WTC11 (cell line): ENCODE data around the gene IL17F. TPM values are rescaled to one million over a fixed set of nuclear protein-coding genes. Genes with fewer than 3 reads are reported as not detected.

Experiments
- ATAC-seq: fragments of 200-7000 bp; cut with Tn5 transposase; 2 replicates; pipeline ENCODE4 v1.10.0; 2021; ENCODE audit warnings: mild to moderate bottlenecking, moderate library complexity
- CTCF ChIA-PET: fragments of 300-600 bp; sonication (Branson Sonifier 250); formaldehyde crosslinking; loops from one replicate; lab custom pipeline; 2021; ENCODE audit warnings: antibody characterized with exemption; lab: Charles Lee
- POLR2A ChIA-PET: fragments of 350-600 bp; sonication (Branson Sonifier 250); formaldehyde crosslinking; loops from one replicate; lab custom pipeline; 2021; ENCODE audit warnings: antibody characterized with exemption; lab: Charles Lee
- DNase-seq: peaks from one replicate; pipeline ENCODE4 v3.0.0; 2021; ENCODE audit warnings: low spot score
- H3K27ac Mint-ChIP-seq: 2 replicates; pipeline ENCODE4 v1.8.0; 2021; ENCODE audit warnings: mixed read lengths
- H3K27me3 Mint-ChIP-seq: 2 replicates; pipeline ENCODE4 v1.8.0; 2021; ENCODE audit warnings: low read depth, mild to moderate bottlenecking, moderate library complexity, mixed read lengths
- H3K36me3 Mint-ChIP-seq: 2 replicates; pipeline ENCODE4 v1.8.0; 2021; ENCODE audit warnings: mixed read lengths
- H3K4me1 Mint-ChIP-seq: 2 replicates; pipeline ENCODE4 v1.8.0; 2022; ENCODE audit warnings: mixed read lengths
- H3K4me3 Mint-ChIP-seq: 2 replicates; pipeline ENCODE4 v1.8.0; 2021; ENCODE audit warnings: mild to moderate bottlenecking, moderate library complexity, mixed read lengths
- H3K9me3 Mint-ChIP-seq: 2 replicates; pipeline ENCODE4 v1.8.0; 2021; ENCODE audit warnings: mixed read lengths
- ATF1 ChIP-seq: sonication (generic); formaldehyde crosslinking; IDR thresholded peaks from 2 replicates; pipeline ENCODE4 v1.8.1; 2023; ENCODE audit warnings: mild to moderate bottlenecking, moderate library complexity, missing genetic modification reagents
- CBFB ChIP-seq: sonication (generic); formaldehyde crosslinking; IDR thresholded peaks from 2 replicates; pipeline ENCODE4 v1.8.1; 2022; ENCODE audit warnings: mild to moderate bottlenecking, low read depth, missing genetic modification reagents
- CREM ChIP-seq: sonication (generic); formaldehyde crosslinking; IDR thresholded peaks from 2 replicates; pipeline ENCODE4 v1.8.1; 2022; ENCODE audit warnings: mild to moderate bottlenecking, missing genetic modification reagents, moderate library complexity
- ELF4 ChIP-seq: sonication (generic); formaldehyde crosslinking; IDR thresholded peaks from 2 replicates; pipeline ENCODE4 v1.8.1; 2022; ENCODE audit warnings: low read depth, mild to moderate bottlenecking, moderate library complexity, missing genetic modification reagents
- EMX1 ChIP-seq: fragments of 250-450 bp; sonication (Bioruptor Pico); IDR thresholded peaks from 2 replicates; pipeline ENCODE4 v1.8.0; 2021; ENCODE audit warnings: mild to moderate bottlenecking
- GABPB1 ChIP-seq: sonication (generic); formaldehyde crosslinking; IDR thresholded peaks from 2 replicates; pipeline ENCODE4 v1.8.1; 2023; ENCODE audit warnings: mild to moderate bottlenecking, missing genetic modification reagents
- JAZF1 ChIP-seq: fragments of 250-450 bp; sonication (Bioruptor Pico); IDR thresholded peaks from 2 replicates; pipeline ENCODE4 v1.9.0; 2021; ENCODE audit warnings: moderate library complexity, mild to moderate bottlenecking, inconsistent platforms
- JUN ChIP-seq: sonication (generic); formaldehyde crosslinking; IDR thresholded peaks from 2 replicates; pipeline ENCODE4 v1.8.0; 2023; ENCODE audit warnings: mild to moderate bottlenecking, missing genetic modification reagents
- MYBL2 ChIP-seq: sonication (generic); formaldehyde crosslinking; IDR thresholded peaks from 2 replicates; pipeline ENCODE4 v1.8.1; 2023; ENCODE audit warnings: mild to moderate bottlenecking, moderate library complexity, missing genetic modification reagents
- NFATC4 ChIP-seq: fragments of 250-450 bp; sonication (Bioruptor Pico); IDR thresholded peaks from 2 replicates; pipeline ENCODE4 v1.9.0; 2021; ENCODE audit warnings: mild to moderate bottlenecking
- NR2C2 ChIP-seq: sonication (generic); formaldehyde crosslinking; IDR thresholded peaks from 2 replicates; pipeline ENCODE4 v1.8.0; 2022; ENCODE audit warnings: mild to moderate bottlenecking, missing genetic modification reagents
- PRRX2 ChIP-seq: fragments of 250-450 bp; sonication (Bioruptor Pico); IDR thresholded peaks from 2 replicates; pipeline ENCODE4 v1.8.0; 2021; ENCODE audit warnings: mild to moderate bottlenecking
- RORB ChIP-seq: fragments of 250-450 bp; sonication (Bioruptor Pico); IDR thresholded peaks from 2 replicates; pipeline ENCODE4 v1.9.0; 2021; ENCODE audit warnings: mild to moderate bottlenecking
- SP1 ChIP-seq: sonication (generic); formaldehyde crosslinking; conservative IDR thresholded peaks from 2 replicates; pipeline ENCODE4 v1.8.1; 2022; ENCODE audit warnings: missing genetic modification reagents
- ZNF138 ChIP-seq: sonication (generic); formaldehyde crosslinking; conservative IDR thresholded peaks from 2 replicates; pipeline ENCODE4 v1.8.1; 2022; ENCODE audit warnings: mild to moderate bottlenecking, moderate library complexity, missing genetic modification reagents
- ZNF317 ChIP-seq: sonication (generic); formaldehyde crosslinking; IDR thresholded peaks from 2 replicates; pipeline ENCODE4 v1.8.1; 2023; ENCODE audit warnings: low read depth, mild to moderate bottlenecking, moderate library complexity, missing genetic modification reagents, borderline replicate concordance
- total RNA-seq: library from RNA; stranded (reverse); gene quantifications from 3 replicates; pipeline ENCODE4 v1.2.3, GENCODE V29; 2021
- TF ChIP-seq, protein P1 (sequence below): fragments of 200-600 bp; IDR thresholded peaks from 2 replicates; pipeline ENCODE4 v1.8.0; 2022; ENCODE audit warnings: antibody characterized with exemption
- TF ChIP-seq, protein P2 (sequence below): sonication (generic); formaldehyde crosslinking; IDR thresholded peaks from 2 replicates; pipeline ENCODE4 v1.8.1; 2023; ENCODE audit warnings: mild to moderate bottlenecking, missing genetic modification reagents
- TF ChIP-seq, protein P3 (sequence below): sonication (generic); formaldehyde crosslinking; IDR thresholded peaks from 2 replicates; pipeline ENCODE4 v1.8.1; 2023; ENCODE audit warnings: mild to moderate bottlenecking, missing genetic modification reagents, borderline replicate concordance
- TF ChIP-seq, protein P4 (sequence below): sonication (generic); formaldehyde crosslinking; IDR thresholded peaks from 2 replicates; pipeline ENCODE4 v1.8.1; 2023; ENCODE audit warnings: mild to moderate bottlenecking, missing genetic modification reagents, moderate library complexity

The IL17F gene
- total RNA-seq, 1 experiment from 2014 or later, result not detected

DNA sequence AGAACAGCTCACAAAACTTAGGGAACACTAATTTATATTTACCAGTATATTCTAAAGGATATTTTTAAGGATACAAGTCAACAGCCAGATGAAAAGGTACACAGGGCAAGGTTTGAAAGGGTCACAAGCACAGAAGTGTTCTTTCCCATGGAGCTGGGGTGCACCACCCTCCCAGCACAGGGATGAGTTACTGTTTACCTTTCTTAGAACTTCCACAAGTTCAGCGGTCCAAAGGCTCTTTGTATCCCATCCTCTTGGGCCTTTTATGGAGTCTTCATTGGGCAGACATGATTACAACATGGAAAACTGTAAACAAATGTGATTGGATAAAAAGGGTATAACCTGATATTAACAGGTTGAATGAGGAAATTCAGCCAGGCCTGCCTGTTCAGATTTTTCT, 1.1 kb upstream of the IL17F start (continued):
- TF ChIP-seq GABPB1 (no peak), CBFB (CRISPR knock-in tag) (no peak), CREM (no peak), ZNF138 (no peak), NR2C2 (CRISPR knock-in tag) (no peak), JAZF1 (CRISPR knock-in tag) (no peak)
- TF ChIP-seq, protein P1, sequence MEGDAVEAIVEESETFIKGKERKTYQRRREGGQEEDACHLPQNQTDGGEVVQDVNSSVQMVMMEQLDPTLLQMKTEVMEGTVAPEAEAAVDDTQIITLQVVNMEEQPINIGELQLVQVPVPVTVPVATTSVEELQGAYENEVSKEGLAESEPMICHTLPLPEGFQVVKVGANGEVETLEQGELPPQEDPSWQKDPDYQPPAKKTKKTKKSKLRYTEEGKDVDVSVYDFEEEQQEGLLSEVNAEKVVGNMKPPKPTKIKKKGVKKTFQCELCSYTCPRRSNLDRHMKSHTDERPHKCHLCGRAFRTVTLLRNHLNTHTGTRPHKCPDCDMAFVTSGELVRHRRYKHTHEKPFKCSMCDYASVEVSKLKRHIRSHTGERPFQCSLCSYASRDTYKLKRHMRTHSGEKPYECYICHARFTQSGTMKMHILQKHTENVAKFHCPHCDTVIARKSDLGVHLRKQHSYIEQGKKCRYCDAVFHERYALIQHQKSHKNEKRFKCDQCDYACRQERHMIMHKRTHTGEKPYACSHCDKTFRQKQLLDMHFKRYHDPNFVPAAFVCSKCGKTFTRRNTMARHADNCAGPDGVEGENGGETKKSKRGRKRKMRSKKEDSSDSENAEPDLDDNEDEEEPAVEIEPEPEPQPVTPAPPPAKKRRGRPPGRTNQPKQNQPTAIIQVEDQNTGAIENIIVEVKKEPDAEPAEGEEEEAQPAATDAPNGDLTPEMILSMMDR, result no peak

DNA sequence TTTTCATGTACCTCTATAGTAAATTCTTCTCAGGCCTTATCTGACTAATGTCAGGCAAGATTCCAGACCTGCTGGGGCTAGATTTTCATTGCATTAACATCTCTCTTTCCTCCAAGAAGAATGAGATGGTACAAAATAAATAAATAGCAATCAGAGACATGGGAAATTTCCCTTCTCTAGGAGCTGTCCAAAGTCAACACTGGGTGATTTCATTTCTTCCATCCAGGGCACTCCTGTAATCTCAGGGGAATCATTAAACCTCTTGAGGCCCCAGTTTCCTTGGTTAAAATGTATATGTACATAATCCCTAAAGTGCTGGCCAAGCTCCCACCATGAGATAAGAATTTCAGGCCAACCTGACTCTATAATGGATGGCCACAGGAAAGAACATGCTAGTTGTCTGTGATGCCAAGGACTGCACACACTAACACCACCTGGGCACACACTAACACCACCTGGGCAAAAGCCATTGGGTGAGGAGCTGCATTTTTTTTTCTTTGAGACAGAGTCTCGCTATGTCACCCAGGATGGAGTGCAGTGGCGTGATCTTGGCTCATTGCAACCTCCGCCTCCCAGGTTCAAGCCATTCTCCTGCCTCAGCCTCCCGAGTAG, 912 bp downstream of the IL17F start:
- ATAC-seq (no peak), DNase-seq (no peak)
- H3K9me3 Mint-ChIP-seq, result no peaks in the 10 kb centered on the region
- CTCF ChIA-PET, result interaction anchor here (1.9 kb wide), 1 partner anchor 9 kb away, joined by 4 read pairs; no protein-coding TSS in a partner anchor
- TF ChIP-seq ATF1 (CRISPR knock-in tag) (no peak), NFATC4 (CRISPR knock-in tag) (no peak), PRRX2 (no peak), EMX1 (CRISPR knock-in tag) (no peak), ELF4 (CRISPR knock-in tag) (no peak), ZNF317 (CRISPR knock-in tag) (no peak)
- TF ChIP-seq, protein P2, sequence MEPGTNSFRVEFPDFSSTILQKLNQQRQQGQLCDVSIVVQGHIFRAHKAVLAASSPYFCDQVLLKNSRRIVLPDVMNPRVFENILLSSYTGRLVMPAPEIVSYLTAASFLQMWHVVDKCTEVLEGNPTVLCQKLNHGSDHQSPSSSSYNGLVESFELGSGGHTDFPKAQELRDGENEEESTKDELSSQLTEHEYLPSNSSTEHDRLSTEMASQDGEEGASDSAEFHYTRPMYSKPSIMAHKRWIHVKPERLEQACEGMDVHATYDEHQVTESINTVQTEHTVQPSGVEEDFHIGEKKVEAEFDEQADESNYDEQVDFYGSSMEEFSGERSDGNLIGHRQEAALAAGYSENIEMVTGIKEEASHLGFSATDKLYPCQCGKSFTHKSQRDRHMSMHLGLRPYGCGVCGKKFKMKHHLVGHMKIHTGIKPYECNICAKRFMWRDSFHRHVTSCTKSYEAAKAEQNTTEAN (CRISPR knock-in tag), result no peak
- TF ChIP-seq, protein P3, sequence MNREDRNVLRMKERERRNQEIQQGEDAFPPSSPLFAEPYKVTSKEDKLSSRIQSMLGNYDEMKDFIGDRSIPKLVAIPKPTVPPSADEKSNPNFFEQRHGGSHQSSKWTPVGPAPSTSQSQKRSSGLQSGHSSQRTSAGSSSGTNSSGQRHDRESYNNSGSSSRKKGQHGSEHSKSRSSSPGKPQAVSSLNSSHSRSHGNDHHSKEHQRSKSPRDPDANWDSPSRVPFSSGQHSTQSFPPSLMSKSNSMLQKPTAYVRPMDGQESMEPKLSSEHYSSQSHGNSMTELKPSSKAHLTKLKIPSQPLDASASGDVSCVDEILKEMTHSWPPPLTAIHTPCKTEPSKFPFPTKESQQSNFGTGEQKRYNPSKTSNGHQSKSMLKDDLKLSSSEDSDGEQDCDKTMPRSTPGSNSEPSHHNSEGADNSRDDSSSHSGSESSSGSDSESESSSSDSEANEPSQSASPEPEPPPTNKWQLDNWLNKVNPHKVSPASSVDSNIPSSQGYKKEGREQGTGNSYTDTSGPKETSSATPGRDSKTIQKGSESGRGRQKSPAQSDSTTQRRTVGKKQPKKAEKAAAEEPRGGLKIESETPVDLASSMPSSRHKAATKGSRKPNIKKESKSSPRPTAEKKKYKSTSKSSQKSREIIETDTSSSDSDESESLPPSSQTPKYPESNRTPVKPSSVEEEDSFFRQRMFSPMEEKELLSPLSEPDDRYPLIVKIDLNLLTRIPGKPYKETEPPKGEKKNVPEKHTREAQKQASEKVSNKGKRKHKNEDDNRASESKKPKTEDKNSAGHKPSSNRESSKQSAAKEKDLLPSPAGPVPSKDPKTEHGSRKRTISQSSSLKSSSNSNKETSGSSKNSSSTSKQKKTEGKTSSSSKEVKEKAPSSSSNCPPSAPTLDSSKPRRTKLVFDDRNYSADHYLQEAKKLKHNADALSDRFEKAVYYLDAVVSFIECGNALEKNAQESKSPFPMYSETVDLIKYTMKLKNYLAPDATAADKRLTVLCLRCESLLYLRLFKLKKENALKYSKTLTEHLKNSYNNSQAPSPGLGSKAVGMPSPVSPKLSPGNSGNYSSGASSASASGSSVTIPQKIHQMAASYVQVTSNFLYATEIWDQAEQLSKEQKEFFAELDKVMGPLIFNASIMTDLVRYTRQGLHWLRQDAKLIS (CRISPR knock-in tag), result no peak
- H3K27ac Mint-ChIP-seq, result no peak overlapping the region
- no peak overlapping the region for H3K4me3 Mint-ChIP-seq
- no peaks in the 10 kb centered on the region; the same call in 1 of the 2 replicates for H3K27me3 Mint-ChIP-seq
- no peaks in the 10 kb centered on the region for H3K36me3 Mint-ChIP-seq
- POLR2A ChIA-PET, result no interaction called here
- H3K4me1 Mint-ChIP-seq, result no peaks in the 10 kb centered on the region

DNA sequence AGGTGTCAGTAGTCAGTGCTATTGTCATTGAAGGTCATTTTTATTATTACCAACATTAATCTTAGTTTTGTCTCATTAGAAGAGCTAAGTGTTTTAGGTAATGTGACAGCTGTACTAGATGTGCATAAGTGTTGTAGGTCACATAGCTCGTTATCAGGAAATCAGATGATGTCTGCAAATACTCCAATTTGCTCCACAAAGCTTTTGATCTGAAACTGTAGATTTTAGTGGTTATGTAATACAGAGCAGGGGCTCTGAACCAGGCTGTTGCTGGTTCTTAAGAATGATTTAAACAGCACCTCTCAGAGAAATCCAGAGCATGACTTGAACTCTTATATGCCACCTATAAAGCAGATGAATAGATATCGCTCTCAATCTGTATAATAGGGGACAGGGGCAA, 2.5 kb downstream of the IL17F start:
- CTCF ChIA-PET, result interaction anchor here (0.8 to 1.0 kb wide), 2 partner anchors 9 to 69 kb away, joined by 3 read pairs; no protein-coding TSS in a partner anchor
- TF ChIP-seq, protein P4, sequence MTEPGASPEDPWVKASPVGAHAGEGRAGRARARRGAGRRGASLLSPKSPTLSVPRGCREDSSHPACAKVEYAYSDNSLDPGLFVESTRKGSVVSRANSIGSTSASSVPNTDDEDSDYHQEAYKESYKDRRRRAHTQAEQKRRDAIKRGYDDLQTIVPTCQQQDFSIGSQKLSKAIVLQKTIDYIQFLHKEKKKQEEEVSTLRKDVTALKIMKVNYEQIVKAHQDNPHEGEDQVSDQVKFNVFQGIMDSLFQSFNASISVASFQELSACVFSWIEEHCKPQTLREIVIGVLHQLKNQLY (CRISPR knock-in tag), result no peak
- TF ChIP-seq JUN (CRISPR knock-in tag) (no peak), ATF1 (CRISPR knock-in tag) (no peak), MYBL2 (no peak), RORB (CRISPR knock-in tag) (no peak), GABPB1 (no peak), SP1 (CRISPR knock-in tag) (no peak)
- TF ChIP-seq, protein P1, result no peak
- Mint-ChIP-seq H3K36me3 (no peaks in the 10 kb centered on the region), H3K9me3 (no peaks in the 10 kb centered on the region), H3K4me3 (no peak overlapping the region), H3K27me3 (no peaks in the 10 kb centered on the region; the same call in 1 of the 2 replicates), H3K27ac (no peak overlapping the region), H3K4me1 (no peaks in the 10 kb centered on the region)
- POLR2A ChIA-PET, result interaction anchor here (1.7 kb wide), 1 partner anchor 43 kb away, joined by 3 read pairs; the partner anchor contains the start of gene MCM3
- ATAC-seq (no peak), DNase-seq (no peak)
